DMS79 (cell line): ENCODE results near the gene C14orf39.
A peak's percentile ranks its signal among the peaks of the same experiment; 100 is the strongest.

Experiments
- DNase-seq: peaks from one replicate; lab custom pipeline; 2025; lab: John Stamatoyannopoulos, UW

C14orf39 gene

GRCh38 chr14:60485598-60486251 is at the start of gene C14orf39:
TSS of gene C14orf39 (minus strand) at chr14:60486063. CDS start at chr14:60485078, 985 bp downstream.
- DNase-seq = no peak

GRCh38 chr14:60532442-60532841 is 46.6 kb upstream of the C14orf39 start:
- DNase-seq = no peak

- DNase-seq = no peak
These were observed 29.8 kb upstream of the C14orf39 start for GRCh38 chr14:60515511-60516289.

DNA sequence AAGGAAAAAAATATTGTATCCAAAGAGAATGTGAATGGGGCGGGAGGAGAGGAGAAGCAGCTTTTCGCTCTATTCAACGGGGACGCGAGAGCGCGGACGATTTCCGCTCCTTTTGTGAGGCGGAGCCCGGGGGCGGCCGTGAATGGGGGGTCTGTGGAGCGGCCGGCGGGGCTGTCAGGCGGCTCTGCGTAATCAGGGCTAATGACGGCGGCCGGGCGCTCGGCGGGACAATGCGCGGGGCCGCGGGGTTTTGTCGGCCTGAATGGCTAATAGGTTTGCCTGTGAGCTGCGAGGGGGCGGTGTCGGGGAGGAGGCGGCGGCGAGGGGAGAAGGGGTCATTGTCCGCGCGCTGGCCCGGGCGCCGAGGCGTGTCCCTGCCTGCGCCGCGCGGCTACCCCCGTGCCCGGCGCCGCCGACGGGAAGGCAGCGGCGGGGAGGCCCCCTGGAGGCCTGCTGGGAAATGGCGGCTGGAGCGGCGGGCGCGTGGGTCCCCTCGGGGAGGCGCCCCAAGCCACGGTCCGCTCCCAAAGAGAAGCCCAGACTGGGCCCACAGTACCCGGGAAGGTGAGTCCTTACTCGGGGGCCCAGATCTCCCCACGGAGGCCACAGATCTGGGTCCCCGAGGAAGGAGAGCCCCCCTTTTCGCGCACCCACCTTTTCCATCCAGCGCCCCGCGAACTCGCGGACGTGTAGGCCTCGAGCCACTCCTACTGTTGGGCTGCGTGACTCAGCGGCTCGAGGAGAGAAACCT is 29.1 kb upstream of the C14orf39 start:
- peak; percentile 58 for DNase-seq

GRCh38 chr14:60514378-60514740 is 28.5 kb upstream of the C14orf39 start:
- peak; percentile 70 for DNase-seq

GRCh38 chr14:60512973-60513571 is 27.2 kb upstream of the C14orf39 start:
- no peak for DNase-seq

DNA sequence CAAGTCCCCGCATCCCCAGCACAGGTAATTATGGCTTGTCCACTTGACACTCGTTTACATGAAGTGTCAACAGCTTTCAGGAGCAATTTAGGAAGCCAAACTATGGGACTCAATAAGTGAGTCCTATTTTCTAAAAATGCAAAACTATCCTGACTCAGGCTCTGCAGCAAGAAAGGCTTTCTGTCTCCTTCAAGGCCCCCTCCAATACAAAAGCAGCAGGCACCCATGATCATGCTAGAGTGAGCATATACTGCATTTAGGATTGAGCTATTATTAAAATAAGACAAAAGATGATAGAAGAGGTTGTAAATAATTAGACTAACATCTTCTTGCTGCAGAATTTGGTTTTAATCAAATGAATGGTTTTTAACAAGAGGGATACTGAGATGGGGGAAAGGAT is 26.3 kb upstream of the C14orf39 start:
- no peak for DNase-seq

GRCh38 chr14:60510951-60511599 is 25.2 kb upstream of the C14orf39 start:
- no peak for DNase-seq

DNA sequence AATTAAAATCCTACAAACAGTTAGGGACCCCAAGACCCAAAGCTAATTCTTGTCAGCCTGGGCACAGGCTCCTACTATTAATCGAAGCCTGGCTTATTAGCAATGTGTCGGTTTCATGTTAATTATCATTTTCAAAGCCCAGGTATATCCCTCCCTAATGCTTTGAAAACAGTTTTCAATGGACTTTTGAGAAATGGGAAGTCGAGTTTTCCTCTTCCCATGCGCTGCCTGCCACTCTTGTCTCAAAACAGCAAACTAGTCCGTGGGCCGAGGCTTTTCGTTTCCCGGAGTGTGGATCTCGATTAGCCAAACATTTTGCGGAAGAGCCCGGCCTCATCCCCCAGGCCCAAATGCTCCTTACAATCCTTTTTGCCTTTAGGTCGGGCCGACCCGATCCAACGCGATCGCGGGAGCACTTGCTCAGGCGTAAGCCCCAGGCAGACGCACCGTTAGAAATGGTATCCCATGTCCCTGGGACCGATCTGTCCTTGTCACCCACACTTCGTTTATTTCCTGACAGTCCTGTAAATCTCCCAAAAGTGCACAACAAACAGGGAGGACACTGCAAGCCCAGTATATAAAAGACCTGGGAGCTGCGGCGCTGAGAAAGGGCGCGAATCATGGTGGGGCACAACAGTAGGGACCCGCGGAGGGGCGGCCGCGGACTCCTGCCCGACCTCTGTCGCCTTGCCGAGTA is 24.5 kb upstream of the C14orf39 start:
- DNase-seq = no peak

DNA sequence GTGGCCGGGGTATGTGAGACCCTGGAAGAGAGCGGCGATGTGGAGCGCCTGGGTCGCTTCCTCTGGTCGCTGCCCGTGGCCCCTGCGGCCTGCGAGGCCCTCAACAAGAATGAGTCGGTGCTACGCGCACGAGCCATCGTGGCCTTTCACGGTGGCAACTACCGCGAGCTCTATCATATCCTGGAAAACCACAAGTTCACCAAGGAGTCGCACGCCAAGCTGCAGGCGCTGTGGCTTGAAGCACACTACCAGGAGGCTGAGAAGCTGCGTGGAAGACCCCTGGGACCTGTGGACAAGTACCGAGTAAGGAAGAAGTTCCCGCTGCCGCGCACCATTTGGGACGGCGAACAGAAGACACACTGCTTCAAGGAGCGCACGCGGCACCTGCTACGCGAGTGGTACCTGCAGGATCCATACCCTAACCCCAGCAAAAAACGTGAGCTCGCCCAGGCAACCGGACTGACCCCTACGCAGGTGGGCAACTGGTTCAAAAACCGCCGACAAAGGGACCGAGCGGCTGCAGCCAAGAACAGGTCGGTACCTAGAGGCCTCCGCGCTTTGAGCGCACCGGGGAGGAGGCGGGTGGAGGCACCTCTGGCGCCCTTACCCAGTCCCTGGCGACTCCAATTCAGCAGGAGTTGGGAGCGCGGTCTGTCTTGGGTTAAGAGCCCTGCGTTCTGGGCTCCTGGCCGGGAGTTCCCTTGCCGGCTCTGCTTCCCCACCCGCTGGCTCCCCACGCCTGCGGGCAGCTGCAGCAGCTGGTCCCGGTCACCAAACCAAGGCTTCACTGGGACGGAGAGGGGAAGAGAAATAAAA is 23.8 kb upstream of the C14orf39 start:
- no peak for DNase-seq

DNA sequence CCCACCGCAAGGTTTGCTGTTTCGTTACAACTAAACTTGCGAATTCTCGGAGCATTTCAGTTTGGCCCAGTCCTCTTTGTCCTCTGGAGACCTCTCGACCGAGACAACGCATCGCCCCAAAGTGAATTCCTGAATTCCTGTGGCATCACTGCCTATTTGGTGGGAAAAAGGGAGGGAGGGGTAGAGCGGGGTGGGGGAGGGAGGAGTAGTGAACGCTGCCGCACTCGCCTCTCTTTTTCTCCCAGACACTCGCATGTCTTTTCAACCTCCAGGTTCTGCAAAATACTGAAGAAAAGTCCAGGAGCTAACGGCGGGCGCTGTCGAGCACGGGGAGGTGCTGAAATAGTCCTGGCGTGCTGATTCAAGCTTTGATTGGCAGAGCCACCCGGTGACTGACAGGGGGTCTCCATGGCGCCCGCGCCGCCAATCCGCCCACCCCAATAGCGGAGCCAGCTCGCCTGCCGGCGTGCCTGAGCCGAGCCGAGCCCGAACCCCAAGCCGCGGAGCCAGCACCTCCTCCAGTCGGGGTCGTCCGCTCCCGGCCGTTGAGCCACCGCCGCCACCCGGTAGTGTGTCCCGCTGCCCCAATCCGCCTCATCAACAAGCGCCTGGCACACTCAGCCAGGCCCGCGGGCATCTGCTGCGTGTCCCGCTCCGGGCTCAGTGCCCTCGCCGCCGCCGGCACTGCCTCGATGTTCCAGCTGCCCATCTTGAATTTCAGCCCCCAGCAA is 23.0 kb upstream of the C14orf39 start, which contains the start of gene SIX6:
TSS of gene SIX6 (plus strand) at position 440 of the 731 bp plus-strand sequence. CDS start at position 693, 253 bp downstream.
- no peak for DNase-seq

GRCh38 chr14:60508363-60508706 is 22.5 kb upstream of the C14orf39 start:
- DNase-seq = no peak

- no peak for DNase-seq
These were observed 21.3 kb upstream of the C14orf39 start for GRCh38 chr14:60506985-60507829.

GRCh38 chr14:60506462-60506984 is 20.7 kb upstream of the C14orf39 start:
- no peak for DNase-seq

DNA sequence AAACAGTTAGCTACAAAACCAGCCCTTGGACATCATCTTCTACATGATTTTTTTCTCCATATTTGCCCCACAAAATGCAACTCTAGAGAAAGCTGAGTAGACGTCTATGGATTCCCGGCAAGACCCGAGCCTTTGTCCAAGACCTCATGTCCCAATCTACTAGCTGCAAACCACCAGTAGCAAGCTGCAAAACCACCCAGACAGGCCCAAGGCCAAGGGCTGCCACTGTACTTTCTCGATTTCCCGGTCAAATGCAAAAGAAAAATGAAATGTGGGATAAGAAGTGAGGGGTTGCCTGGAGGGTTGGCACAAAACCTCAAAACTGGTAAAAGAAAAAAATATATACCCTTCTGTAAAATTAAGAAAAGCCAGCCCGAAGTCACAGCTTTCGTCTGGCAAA is 20.1 kb upstream of the C14orf39 start:
- DNase-seq = no peak

GRCh38 chr14:60505448-60505847 is 19.6 kb upstream of the C14orf39 start:
- no peak for DNase-seq

DNA sequence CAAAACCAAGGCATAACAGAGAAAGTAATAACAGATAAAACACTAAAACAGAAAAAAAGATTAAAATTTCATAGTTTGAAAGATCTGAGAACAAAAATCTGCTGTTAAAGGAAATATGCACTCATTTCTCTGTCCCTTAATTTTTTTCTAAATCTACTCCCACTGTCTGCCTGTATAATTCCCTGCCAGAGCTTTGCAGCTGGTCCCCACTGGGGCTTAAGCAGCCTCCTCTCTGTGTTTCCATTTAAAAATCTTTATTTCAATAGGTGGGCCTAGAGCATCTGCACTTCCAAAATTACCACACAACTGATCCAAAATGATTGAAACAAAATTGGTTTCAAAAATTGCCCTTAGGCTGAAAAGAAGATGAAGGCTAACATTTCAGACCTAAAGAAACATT is 16.7 kb upstream of the C14orf39 start:
- DNase-seq = no peak

GRCh38 chr14:60495946-60496345 is 10.1 kb upstream of the C14orf39 start:
- DNase-seq = no peak

- no peak for DNase-seq
These were observed 4.4 kb upstream of the C14orf39 start for GRCh38 chr14:60490270-60490669.
